K562 (cell line): ENCODE results near the gene NTSR2. TPM values are rescaled to one million over a fixed set of nuclear protein-coding genes. Genes with fewer than 3 reads are reported as not detected.

ENCODE experiments used
- ATAC-seq: fragments of 200-7000 bp; cut with Tn5 transposase; 3 replicates; pipeline ENCODE4 v1.9.1; 2020; ENCODE audit warnings: moderate library complexity
- BruUV-seq: library from RNA; stranded (reverse); fragments of 400-500 nt; replicated peaks from 2 replicates; lab custom pipeline; 2021; lab: Mats Ljungman, UMichigan
- CTCF ChIA-PET: fragments of 300-600 bp; formaldehyde crosslinking; extraction: SDS; loops from one replicate; lab custom pipeline; 2021; ENCODE audit warnings: low intra/inter-chr PET ratio; lab: Yijun Ruan, JAX
- POLR2A ChIA-PET: fragments of 300-600, 350-650 bp; sonication (Branson Sonifier 250); formaldehyde crosslinking; extraction: SDS; loops from one replicate; lab custom pipeline; 2021; ENCODE audit warnings: antibody characterized with exemption, inconsistent platforms; lab: Yijun Ruan, JAX
- DNase-seq, 4 experiments: peaks; one replicate each; pipeline versions ENCODE4 v3.0.0 to v3.0.0-alpha.2; 2011 to 2018; ENCODE audit warnings: low spot score in 3 of 4, mixed read lengths in 3 of 4; ENCODE audit errors: extremely low read depth in 1 of 4
- FAIRE-seq: peaks from 2 replicates; lab custom pipeline; 2011; peaks lifted over from hg19 to GRCh38; lab: Jason Lieb, UNC
- H2AFZ ChIP-seq: 2 replicates; pipeline ENCODE4 v1.6.0; 2011; ENCODE audit warnings: low read depth, low read length, control low read depth, inconsistent platforms
- H3K27ac ChIP-seq: fragments of 200-600 bp; 3 replicates; pipeline ENCODE4 v1.8.0; 2011; ENCODE audit warnings: low read depth, mild to moderate bottlenecking, control low read depth, inconsistent platforms, low read length, moderate library complexity, mixed read lengths; ENCODE audit errors: extremely low read depth
- H3K27me3 ChIP-seq, 2 experiments: fragments of 300-600 bp in 1 of 2; 2 replicates in 1 of 2; 3 replicates in 1 of 2; pipeline versions ENCODE4 v1.6.0 to v1.8.0; 2011; ENCODE audit warnings: inconsistent platforms in 2 of 2, low read length in 2 of 2, mild to moderate bottlenecking in 1 of 2, mixed read lengths in 1 of 2, moderate library complexity in 1 of 2; ENCODE audit not compliant: control insufficient read depth in 2 of 2, insufficient read depth in 2 of 2
- H3K36me3 ChIP-seq: fragments of 300-600 bp; 3 replicates; pipeline ENCODE4 v1.8.0; 2011; ENCODE audit warnings: mild to moderate bottlenecking, low read length, inconsistent platforms; ENCODE audit not compliant: control insufficient read depth, insufficient read depth
- H3K4me1 ChIP-seq, 2 experiments: fragments of 200-600 bp in 1 of 2; replicated peaks in 1 of 2; 2 replicates in 1 of 2; 3 replicates in 1 of 2; pipeline versions ENCODE4 v1.5.1 to v1.8.0; 2011; ENCODE audit warnings: inconsistent platforms in 2 of 2, low read length in 2 of 2, mild to moderate bottlenecking in 1 of 2, mixed read lengths in 1 of 2, moderate library complexity in 1 of 2; ENCODE audit not compliant: control insufficient read depth in 2 of 2, insufficient read depth in 2 of 2
- H3K4me2 ChIP-seq: 2 replicates; pipeline ENCODE4 v1.6.1; 2011; ENCODE audit warnings: low read length, control low read depth, inconsistent platforms, mixed read lengths; ENCODE audit not compliant: insufficient read depth
- H3K4me3 ChIP-seq: fragments of 200-600 bp; sonication (generic), shearing (Covaris generic); 2 replicates; pipeline ENCODE4 v1.5.1; 2016; ENCODE audit warnings: control low read depth, inconsistent platforms
- H3K79me2 ChIP-seq: fragments of 200-600 bp; 3 replicates; pipeline ENCODE4 v1.8.0; 2011; ENCODE audit warnings: low read length, inconsistent platforms; ENCODE audit not compliant: control insufficient read depth, insufficient read depth
- H3K9ac ChIP-seq, 2 experiments: 2 replicates each; pipeline versions ENCODE4 v1.6.0 to v1.6.1; 2011; ENCODE audit warnings: low read depth in 2 of 2, low read length in 2 of 2, control low read depth in 1 of 2, inconsistent platforms in 1 of 2, mild to moderate bottlenecking in 1 of 2, mixed read lengths in 1 of 2; ENCODE audit not compliant: insufficient read depth in 1 of 2
- H3K9me1 ChIP-seq: one replicate; pipeline ENCODE4 v1.6.0; 2011; ENCODE audit warnings: inconsistent platforms, mild to moderate bottlenecking, low read length, moderate library complexity; ENCODE audit not compliant: control insufficient read depth, insufficient read depth
- H3K9me3 ChIP-seq: replicated peaks from 2 replicates; pipeline ENCODE4 v1.5.1; 2011; ENCODE audit warnings: low read depth, low read length, inconsistent platforms; ENCODE audit not compliant: control insufficient read depth, insufficient read depth
- H4K20me1 ChIP-seq: replicated peaks from 2 replicates; pipeline ENCODE4 v1.6.1; 2011; ENCODE audit warnings: low read length, inconsistent platforms, mixed read lengths; ENCODE audit not compliant: control insufficient read depth, insufficient read depth
- AFF1 ChIP-seq, 2 experiments: fragments of 450-650 bp; IDR thresholded peaks; 2 replicates each; pipeline ENCODE4 v1.6.1; 2018; ENCODE audit warnings: mild to moderate bottlenecking in 2 of 2, low read depth in 1 of 2; ENCODE audit not compliant: partially characterized antibody in 2 of 2
- BACH1 ChIP-seq: fragments of 200-800 bp; sonication (Bioruptor generic); IDR thresholded peaks from 2 replicates; pipeline ENCODE4 v1.6.1; 2016; ENCODE audit warnings: missing genetic modification characterization, missing compliant biosample characterization
- CLOCK ChIP-seq: fragments of 250-450 bp; sonication (Bioruptor Pico); IDR thresholded peaks from 2 replicates; pipeline ENCODE4 v1.4.0; 2020; ENCODE audit warnings: mild to moderate bottlenecking, moderate library complexity, borderline replicate concordance
- ELF4 ChIP-seq: fragments of 450-650 bp; formaldehyde crosslinking; IDR thresholded peaks from 2 replicates; pipeline ENCODE4 v1.4.0; 2022; ENCODE audit warnings: missing genetic modification characterization
- ETV5 ChIP-seq: sonication (generic); formaldehyde crosslinking; IDR thresholded peaks from 2 replicates; pipeline ENCODE4 v1.4.0; 2020; ENCODE audit warnings: low read depth, mild to moderate bottlenecking, missing genetic modification reagents
- RBM34 ChIP-seq: fragments of 200-400 bp; formaldehyde crosslinking; IDR thresholded peaks from 2 replicates; pipeline ENCODE4 v1.6.1; 2018; ENCODE audit warnings: low read length, borderline replicate concordance; ENCODE audit not compliant: insufficient read depth
- RBM39 ChIP-seq: fragments of 200-400 bp; formaldehyde crosslinking; optimal IDR thresholded peaks from 2 replicates; pipeline ENCODE3; 2018; ENCODE audit warnings: low read depth, low read length
- TEAD2 ChIP-seq: fragments of 450-650 bp; IDR thresholded peaks from 2 replicates; pipeline ENCODE4 v1.6.1; 2016; ENCODE audit warnings: missing genetic modification characterization, control low read depth, missing compliant biosample characterization
- ZNF274 ChIP-seq: IDR thresholded peaks from 2 replicates; pipeline ENCODE4 v1.6.1; 2011; ENCODE audit warnings: low read depth, mild to moderate bottlenecking, low read length, moderate library complexity, borderline replicate concordance
- ZNF408 ChIP-seq: fragments of 250-450 bp; sonication (Bioruptor Pico); IDR thresholded peaks from 2 replicates; pipeline ENCODE4 v1.4.0; 2020; ENCODE audit warnings: low read depth, mild to moderate bottlenecking, moderate library complexity
- ZNF551 ChIP-seq: fragments of 250-450 bp; sonication (Bioruptor Pico); IDR thresholded peaks from 2 replicates; pipeline ENCODE4 v1.5.0; 2021; ENCODE audit warnings: mild to moderate bottlenecking, moderate library complexity
- ZNF57 ChIP-seq: fragments of 450-650 bp; formaldehyde crosslinking; IDR thresholded peaks from 2 replicates; pipeline ENCODE4 v1.4.0; 2020; ENCODE audit warnings: mild to moderate bottlenecking, moderate library complexity
- ZNF583 ChIP-seq: fragments of 250-450 bp; sonication (Bioruptor Pico); IDR thresholded peaks from 2 replicates; pipeline ENCODE4 v1.4.0; 2020
- WGBS: fragments of 100-300 bp; shearing (Covaris generic); methylation state at CpG from one replicate; pipeline ENCODE4 v1.1.6; 2016; ENCODE audit warnings: low coverage, mixed read lengths; ENCODE audit not compliant: insufficient coverage; ENCODE audit errors: missing lambda C conversion rate; 5-methylcytosine and 5-hydroxymethylcytosine counted together
- in situ Hi-C: fragments of 300-500 bp; cut with MboI; formaldehyde crosslinking; loops from 4 replicates; pipeline ENCODE4 v1.15.0; 2018; ENCODE audit warnings: inconsistent platforms, mixed read lengths
- intact Hi-C: fragments of 100-400 bp; cut with micrococcal nuclease; formaldehyde crosslinking; loops from 2 replicates; pipeline ENCODE4 v1.14.2; 2022
- polyA plus RNA-seq, 8 experiments: library from polyadenylated mRNA; depleted of rRNA in 4 of 8; stranded (reverse) in 5 of 8; unstranded in 3 of 8; fragments of >200 nt; fragmentation: Nextera tagmentation in 2 of 8; fragmentation: Illumina TruSeq in 1 of 8; extraction: Ambion mirVana in 2 of 8; extraction: Trizol in 1 of 8; gene quantifications; 2 replicates each; pipeline versions ENCODE4 v1.2.1 to v1.2.3, GENCODE V29; 2011 to 2014; ENCODE audit warnings: inconsistent platforms in 1 of 8, missing spikeins in 1 of 8
- total RNA-seq, 7 experiments: library from RNA; depleted of rRNA in 6 of 7; stranded (reverse); fragments of >200 nt in 6 of 7; fragmentation: Illumina TruSeq in 2 of 7; extraction: Trizol in 2 of 7; gene quantifications; 2 replicates each; pipeline versions ENCODE4 v1.2.1 to v1.2.3, GENCODE V29; 2011 to 2021; ENCODE audit warnings: low replicate concordance in 1 of 7

Gene NTSR2
- total and polyA plus RNA-seq, 9 of the 15 experiments (the other 6 are each of a cell fraction or from before 2014, with no cell fraction given): not detected

GRCh38 chr2:11617527-11617926 is 52.5 kb downstream of the NTSR2 start:
- no peak overlapping the region for H3K4me2 ChIP-seq
- no TSS peak for BruUV-seq
- no peaks in the 10 kb centered on the region for H3K79me2 ChIP-seq
- DNase-seq (no peak), FAIRE-seq (no peak), ATAC-seq (no peak)
- in situ Hi-C loops: no loop called here
- H3K27me3 ChIP-seq: peaks cover 63 to 83% of the 10 kb centered on the region in 2 experiments
- H3K27ac ChIP-seq: no peak overlapping the region
- H3K36me3 ChIP-seq: no peaks in the 10 kb centered on the region
- POLR2A ChIA-PET: no interaction called here
- H3K9ac ChIP-seq: no peak overlapping the region
- no peaks in the 10 kb centered on the region for H3K9me3 ChIP-seq
- CTCF ChIA-PET: no interaction called here
- H4K20me1 ChIP-seq: peaks cover 14% of the 10 kb centered on the region; the same call in 1 of the 2 replicates
- TF ChIP-seq BACH1 (tag): no peak
- no peak for TF ChIP-seq RBM39
- TF ChIP-seq AFF1 (IDR thresholded peaks at IDR 0.05; ENCODE audit: low read depth in 1 of 2, partially characterized antibody in 2 of 2): no peak
- TF ChIP-seq ETV5: no peak
- no peak for TF ChIP-seq CLOCK (CRISPR knock-in tag)
- no peak for TF ChIP-seq RBM34
- TF ChIP-seq TEAD2 (tag): no peak
- no peak for TF ChIP-seq ZNF274
- no peak for TF ChIP-seq ZNF551 (CRISPR knock-in tag)
- no peak for TF ChIP-seq ZNF408 (CRISPR knock-in tag)
- no peak for TF ChIP-seq ELF4 (CRISPR knock-in tag)
- TF ChIP-seq ZNF57 (CRISPR knock-in tag): no peak
- no peak for TF ChIP-seq ZNF583
- H3K4me1 ChIP-seq: peaks cover 0 to 11% of the 10 kb centered on the region in 2 experiments; a peak in 2 of 5 replicates
- intact Hi-C loops: no loop called here
- no peak overlapping the region for H3K4me3 ChIP-seq
- H2AFZ ChIP-seq: no peak overlapping the region
- WGBS: 11% methylated on average over 14 of the region's 14 CpGs
- H3K9me1 ChIP-seq: no peaks in the 10 kb centered on the region
